ENCODE data around the gene SPHK2. TPM values are rescaled to one million over a fixed set of nuclear protein-coding genes. Genes with fewer than 3 reads are reported as not detected.

The SPHK2 gene
- total and polyA plus RNA-seq, 2 experiments from 2014 or later: 18.3 to 50.3 TPM

GRCh38 chr19:48629297-48629598 lies 9.9 kb downstream of the SPHK2 start:
- TF ChIP-seq POLR2AphosphoS5 (IDR thresholded peaks at IDR 0.05; ENCODE audit: low read depth): peak; percentile 60
- no peak for TF ChIP-seq ETS1 (IDR thresholded peaks at IDR 0.05)
- TF ChIP-seq ZNF114 (CRISPR knock-in tag; IDR thresholded peaks at IDR 0.05): no peak
- no peak for TF ChIP-seq JUNB (IDR thresholded peaks at IDR 0.05; ENCODE audit: unreplicated experiment)
- TF ChIP-seq ZNF331 (CRISPR knock-in tag; IDR thresholded peaks at IDR 0.05; ENCODE audit: low read depth): no peak
- TF ChIP-seq EZH2 (IDR thresholded peaks at IDR 0.05; ENCODE audit: low read depth, unreplicated experiment): no peak
- no peak for TF ChIP-seq STAT1 (IDR thresholded peaks at IDR 0.05; ENCODE audit: unreplicated experiment)
- no peak for TF ChIP-seq REST (IDR thresholded peaks at IDR 0.05; ENCODE audit: unreplicated experiment)
- no peak for TF ChIP-seq NANOG (IDR thresholded peaks at IDR 0.05; ENCODE audit: borderline replicate concordance)
- peak in 1 of 2 experiments; percentile 21; a peak in 1 of 4 replicates for TF ChIP-seq CTCF (conservative IDR thresholded peaks at IDR 0.05; ENCODE audit: low read depth in 2 of 2)
- no peak for TF ChIP-seq EZH2phosphoT487 (IDR thresholded peaks at IDR 0.05; ENCODE audit: unreplicated experiment)
- TF ChIP-seq CREB1 (CRISPR knock-in tag; IDR thresholded peaks at IDR 0.05; ENCODE audit: low read depth): no peak
- TF ChIP-seq ZNF462 (CRISPR knock-in tag; IDR thresholded peaks at IDR 0.05): no peak
- Histone ChIP-seq H3K36me3 (ENCODE audit: insufficient read depth) (no peaks in the 10 kb centered on the region), H3K4me2 (peak overlapping the region; percentile 83), H3K4me1 (ENCODE audit: insufficient read depth) (peaks cover 27% of the 10 kb centered on the region), H3K4me3 (peak overlapping the region; percentile 52), H3K79me2 (replicated peaks; ENCODE audit: insufficient read depth) (peaks cover 11% of the 10 kb centered on the region), H4K20me1 (replicated peaks; ENCODE audit: insufficient read depth) (peaks cover 13% of the 10 kb centered on the region), H3K27me3 (ENCODE audit: insufficient read depth) (no peaks in the 10 kb centered on the region), H3K27ac (ENCODE audit: low read depth) (peak overlapping the region; percentile 84; the same call in 1 of the 2 replicates), H3K9me2 (ENCODE audit: insufficient read depth) (no peaks in the 10 kb centered on the region), H2AFZ (no peak overlapping the region), H3F3A (replicated peaks; ENCODE audit: low read depth) (peaks cover 31% of the 10 kb centered on the region; the same call in 1 of the 2 replicates)
- Mint-ChIP-seq H3K36me3 (ENCODE audit: low read depth) (peaks cover 7% of the 10 kb centered on the region; the same call in 2 of the 3 replicates), H3K27me3 (ENCODE audit: insufficient read depth, low read depth, poor library complexity) (peaks cover 31% of the 10 kb centered on the region), H3K27ac (peak overlapping the region; percentile 95), H3K4me1 (peaks cover 34% of the 10 kb centered on the region), H3K9me3 (no peaks in the 10 kb centered on the region; the same call in 1 of the 3 replicates), H3K4me3 (peak overlapping the region; percentile 69; the same call in 2 of the 3 replicates)
- no peak for DNase-seq (ENCODE audit: low spot score)
- peak; percentile 6 for ATAC-seq

All from GM23338 (cell line).